Mammary epithelial cell (primary cell): Measurements from ENCODE around the gene FAAH2.

Experiments used
- EZH2 ChIP-seq: IDR thresholded peaks from 2 replicates; pipeline ENCODE4 v1.6.1; 2012; ENCODE audit warnings: low read length, inconsistent platforms, borderline replicate concordance
- TF ChIP-seq, protein P1 (sequence below), 2 donors: IDR thresholded peaks in 1 of 2; conservative IDR thresholded peaks in 1 of 2; 2 replicates each; pipeline ENCODE4 v1.5.1; 2011 to 2012; ENCODE audit warnings: inconsistent platforms in 2 of 2, low read length in 2 of 2, mild to moderate bottlenecking in 2 of 2, control low read depth in 1 of 2, low read depth in 1 of 2; ENCODE audit not compliant: insufficient read depth in 1 of 2; ENCODE audit errors: extremely low read depth in 1 of 2

DNA sequence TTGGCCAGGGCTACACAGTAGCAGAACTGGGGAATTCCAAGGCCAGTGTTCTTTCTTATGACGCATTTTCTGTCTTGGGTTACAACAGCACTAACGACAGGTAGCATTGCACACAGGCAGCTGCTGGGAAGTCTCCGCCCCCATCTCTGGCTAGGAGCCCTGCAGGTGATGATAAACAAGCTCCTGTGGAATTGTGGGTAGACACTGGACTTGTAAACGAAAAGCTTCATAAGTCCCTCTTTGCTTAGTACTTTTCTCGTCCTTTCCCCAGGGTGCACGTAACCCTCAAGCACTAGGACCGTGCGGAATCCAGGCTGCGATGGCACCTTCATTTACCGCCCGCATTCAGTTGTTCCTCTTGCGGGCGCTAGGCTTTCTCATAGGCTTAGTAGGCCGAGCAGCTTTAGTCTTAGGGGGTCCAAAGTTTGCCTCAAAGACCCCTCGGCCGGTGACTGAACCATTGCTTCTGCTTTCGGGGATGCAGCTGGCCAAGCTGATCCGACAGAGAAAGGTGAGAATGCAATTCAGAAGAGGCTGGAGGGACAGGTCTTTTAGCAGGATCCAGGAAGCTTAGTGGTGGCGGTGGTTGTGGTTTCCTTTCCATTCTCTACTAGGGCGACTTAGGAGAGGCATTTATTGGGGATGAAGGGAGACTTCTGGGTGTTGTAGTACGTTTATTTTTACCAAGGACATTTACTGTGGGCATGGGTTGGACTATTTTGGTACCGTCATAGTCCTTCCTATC, at the start of gene FAAH2:
- TF ChIP-seq, protein P1, sequence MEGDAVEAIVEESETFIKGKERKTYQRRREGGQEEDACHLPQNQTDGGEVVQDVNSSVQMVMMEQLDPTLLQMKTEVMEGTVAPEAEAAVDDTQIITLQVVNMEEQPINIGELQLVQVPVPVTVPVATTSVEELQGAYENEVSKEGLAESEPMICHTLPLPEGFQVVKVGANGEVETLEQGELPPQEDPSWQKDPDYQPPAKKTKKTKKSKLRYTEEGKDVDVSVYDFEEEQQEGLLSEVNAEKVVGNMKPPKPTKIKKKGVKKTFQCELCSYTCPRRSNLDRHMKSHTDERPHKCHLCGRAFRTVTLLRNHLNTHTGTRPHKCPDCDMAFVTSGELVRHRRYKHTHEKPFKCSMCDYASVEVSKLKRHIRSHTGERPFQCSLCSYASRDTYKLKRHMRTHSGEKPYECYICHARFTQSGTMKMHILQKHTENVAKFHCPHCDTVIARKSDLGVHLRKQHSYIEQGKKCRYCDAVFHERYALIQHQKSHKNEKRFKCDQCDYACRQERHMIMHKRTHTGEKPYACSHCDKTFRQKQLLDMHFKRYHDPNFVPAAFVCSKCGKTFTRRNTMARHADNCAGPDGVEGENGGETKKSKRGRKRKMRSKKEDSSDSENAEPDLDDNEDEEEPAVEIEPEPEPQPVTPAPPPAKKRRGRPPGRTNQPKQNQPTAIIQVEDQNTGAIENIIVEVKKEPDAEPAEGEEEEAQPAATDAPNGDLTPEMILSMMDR (conservative IDR thresholded peaks at IDR 0.05 in 1 of 2, IDR thresholded peaks at IDR 0.05 in 1 of 2; ENCODE audit: extremely low read depth in 1 of 2, insufficient read depth in 1 of 2, low read depth in 1 of 2, low read length in 2 of 2), result peak in 1 of 2 donors; percentile 10
- TF ChIP-seq EZH2, result no peak
